WTC11 (cell line): Measurements from ENCODE around the gene LIPN. TPM values are rescaled to one million over a fixed set of nuclear protein-coding genes. Genes with fewer than 3 reads are reported as not detected.

Source experiments
- ATAC-seq: fragments of 200-7000 bp; cut with Tn5 transposase; 2 replicates; pipeline ENCODE4 v1.10.0; 2021; ENCODE audit warnings: mild to moderate bottlenecking, moderate library complexity
- CTCF ChIA-PET: fragments of 300-600 bp; sonication (Branson Sonifier 250); formaldehyde crosslinking; loops from one replicate; lab custom pipeline; 2021; ENCODE audit warnings: antibody characterized with exemption; lab: Charles Lee
- POLR2A ChIA-PET: fragments of 350-600 bp; sonication (Branson Sonifier 250); formaldehyde crosslinking; loops from one replicate; lab custom pipeline; 2021; ENCODE audit warnings: antibody characterized with exemption; lab: Charles Lee
- DNase-seq: peaks from one replicate; pipeline ENCODE4 v3.0.0; 2021; ENCODE audit warnings: low spot score
- H3K27ac Mint-ChIP-seq: 2 replicates; pipeline ENCODE4 v1.8.0; 2021; ENCODE audit warnings: mixed read lengths
- H3K27me3 Mint-ChIP-seq: 2 replicates; pipeline ENCODE4 v1.8.0; 2021; ENCODE audit warnings: low read depth, mild to moderate bottlenecking, moderate library complexity, mixed read lengths
- H3K36me3 Mint-ChIP-seq: 2 replicates; pipeline ENCODE4 v1.8.0; 2021; ENCODE audit warnings: mixed read lengths
- H3K4me1 Mint-ChIP-seq: 2 replicates; pipeline ENCODE4 v1.8.0; 2022; ENCODE audit warnings: mixed read lengths
- H3K4me3 Mint-ChIP-seq: 2 replicates; pipeline ENCODE4 v1.8.0; 2021; ENCODE audit warnings: mild to moderate bottlenecking, moderate library complexity, mixed read lengths
- H3K9me3 Mint-ChIP-seq: 2 replicates; pipeline ENCODE4 v1.8.0; 2021; ENCODE audit warnings: mixed read lengths
- CBFB ChIP-seq: sonication (generic); formaldehyde crosslinking; IDR thresholded peaks from 2 replicates; pipeline ENCODE4 v1.8.1; 2022; ENCODE audit warnings: mild to moderate bottlenecking, low read depth, missing genetic modification reagents
- CREM ChIP-seq: sonication (generic); formaldehyde crosslinking; IDR thresholded peaks from 2 replicates; pipeline ENCODE4 v1.8.1; 2022; ENCODE audit warnings: mild to moderate bottlenecking, missing genetic modification reagents, moderate library complexity
- ELF4 ChIP-seq: sonication (generic); formaldehyde crosslinking; IDR thresholded peaks from 2 replicates; pipeline ENCODE4 v1.8.1; 2022; ENCODE audit warnings: low read depth, mild to moderate bottlenecking, moderate library complexity, missing genetic modification reagents
- ERG ChIP-seq: fragments of 250-450 bp; sonication (Bioruptor Pico); IDR thresholded peaks from 2 replicates; pipeline ENCODE4 v1.8.0; 2021; ENCODE audit warnings: mild to moderate bottlenecking
- ESRRA ChIP-seq: sonication (generic); formaldehyde crosslinking; IDR thresholded peaks from 2 replicates; pipeline ENCODE4 v1.8.1; 2022; ENCODE audit warnings: mild to moderate bottlenecking, missing genetic modification reagents, borderline replicate concordance
- ETV6 ChIP-seq: sonication (generic); formaldehyde crosslinking; IDR thresholded peaks from 2 replicates; pipeline ENCODE4 v1.8.1; 2022; ENCODE audit warnings: mild to moderate bottlenecking, missing genetic modification reagents
- FOXP1 ChIP-seq: sonication (generic); formaldehyde crosslinking; IDR thresholded peaks from 2 replicates; pipeline ENCODE4 v1.8.0; 2022; ENCODE audit warnings: missing genetic modification reagents, mild to moderate bottlenecking, moderate library complexity, borderline replicate concordance
- JUN ChIP-seq: sonication (generic); formaldehyde crosslinking; IDR thresholded peaks from 2 replicates; pipeline ENCODE4 v1.8.0; 2023; ENCODE audit warnings: mild to moderate bottlenecking, missing genetic modification reagents
- KAT7 ChIP-seq: sonication (generic); formaldehyde crosslinking; IDR thresholded peaks from 2 replicates; pipeline ENCODE4 v1.8.1; 2023; ENCODE audit warnings: missing genetic modification reagents, mild to moderate bottlenecking, borderline replicate concordance
- MXD4 ChIP-seq: fragments of 250-450 bp; sonication (Bioruptor Pico); IDR thresholded peaks from 2 replicates; pipeline ENCODE4 v1.8.0; 2021; ENCODE audit warnings: mild to moderate bottlenecking, moderate library complexity, borderline replicate concordance
- NFYB ChIP-seq: sonication (generic); formaldehyde crosslinking; conservative IDR thresholded peaks from 2 replicates; pipeline ENCODE4 v1.8.0; 2022; ENCODE audit warnings: low read depth, missing genetic modification reagents
- NR1H2 ChIP-seq: sonication (generic); formaldehyde crosslinking; IDR thresholded peaks from 2 replicates; pipeline ENCODE4 v1.9.0; 2021; ENCODE audit warnings: mild to moderate bottlenecking, moderate library complexity, missing genetic modification reagents
- RORB ChIP-seq: fragments of 250-450 bp; sonication (Bioruptor Pico); IDR thresholded peaks from 2 replicates; pipeline ENCODE4 v1.9.0; 2021; ENCODE audit warnings: mild to moderate bottlenecking
- SMAD4 ChIP-seq: sonication (generic); formaldehyde crosslinking; IDR thresholded peaks from 2 replicates; pipeline ENCODE4 v1.8.0; 2022; ENCODE audit warnings: mild to moderate bottlenecking, missing genetic modification reagents
- SOX15 ChIP-seq: fragments of 250-450 bp; sonication (Bioruptor Pico); IDR thresholded peaks from 2 replicates; pipeline ENCODE4 v1.9.0; 2021; ENCODE audit warnings: mild to moderate bottlenecking
- TP53 ChIP-seq: sonication (generic); formaldehyde crosslinking; IDR thresholded peaks from 2 replicates; pipeline ENCODE4 v1.8.1; 2023; ENCODE audit warnings: mild to moderate bottlenecking, missing genetic modification reagents
- ZNF121 ChIP-seq: sonication (generic); formaldehyde crosslinking; IDR thresholded peaks from 2 replicates; pipeline ENCODE4 v1.8.0; 2023; ENCODE audit warnings: missing genetic modification reagents
- ZNF138 ChIP-seq: sonication (generic); formaldehyde crosslinking; conservative IDR thresholded peaks from 2 replicates; pipeline ENCODE4 v1.8.1; 2022; ENCODE audit warnings: mild to moderate bottlenecking, moderate library complexity, missing genetic modification reagents
- ZNF219 ChIP-seq: sonication (generic); formaldehyde crosslinking; IDR thresholded peaks from 2 replicates; pipeline ENCODE4 v1.8.0; 2023; ENCODE audit warnings: missing genetic modification reagents, mild to moderate bottlenecking, borderline replicate concordance
- ZNF232 ChIP-seq: sonication (generic); formaldehyde crosslinking; IDR thresholded peaks from 2 replicates; pipeline ENCODE4 v1.8.0; 2022; ENCODE audit warnings: mild to moderate bottlenecking, missing genetic modification reagents
- ZNF532 ChIP-seq: fragments of 250-450 bp; sonication (Bioruptor Pico); IDR thresholded peaks from 2 replicates; pipeline ENCODE4 v1.9.0; 2021; ENCODE audit warnings: mild to moderate bottlenecking, borderline replicate concordance
- total RNA-seq: library from RNA; stranded (reverse); gene quantifications from 3 replicates; pipeline ENCODE4 v1.2.3, GENCODE V29; 2021
- TF ChIP-seq, protein P1 (sequence below): sonication (generic); formaldehyde crosslinking; IDR thresholded peaks from 2 replicates; pipeline ENCODE4 v1.8.1; 2022; ENCODE audit warnings: missing genetic modification reagents, borderline replicate concordance
- TF ChIP-seq, protein P2 (sequence below): fragments of 250-450 bp; sonication (Bioruptor Pico); IDR thresholded peaks from 2 replicates; pipeline ENCODE4 v1.9.0; 2021; ENCODE audit warnings: moderate library complexity, mild to moderate bottlenecking, inconsistent platforms, borderline replicate concordance
- TF ChIP-seq, protein P3 (sequence below): fragments of 200-600 bp; IDR thresholded peaks from 2 replicates; pipeline ENCODE4 v1.8.0; 2022; ENCODE audit warnings: antibody characterized with exemption
- TF ChIP-seq, protein P4 (sequence below): sonication (generic); formaldehyde crosslinking; IDR thresholded peaks from 2 replicates; pipeline ENCODE4 v1.8.1; 2023; ENCODE audit warnings: mild to moderate bottlenecking, missing genetic modification reagents

Gene LIPN
- total RNA-seq, 1 experiment from 2014 or later = not detected

DNA sequence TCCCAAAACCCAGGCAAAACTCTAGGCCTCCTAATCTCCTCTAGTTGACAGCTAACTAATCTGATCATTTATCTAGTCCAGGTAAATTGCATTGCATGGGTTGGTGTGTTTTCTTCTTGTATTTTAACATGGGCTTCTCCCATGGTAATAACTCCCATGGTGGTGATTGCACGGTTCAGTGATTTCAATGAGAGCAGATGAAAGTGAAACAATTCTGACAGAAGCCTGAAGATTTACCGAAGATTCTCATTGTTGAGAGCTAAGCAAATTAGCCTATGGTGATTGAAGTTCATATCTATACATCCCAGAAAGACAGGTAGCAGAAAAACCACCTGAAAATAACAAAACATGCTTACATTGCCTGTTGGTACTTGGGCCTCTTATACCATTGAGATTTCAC, 26.6 kb upstream of the LIPN start:
- DNase-seq = no peak
- POLR2A ChIA-PET = no interaction called here
- peaks cover 13% of the 10 kb centered on the region for H3K4me1 Mint-ChIP-seq
- H3K9me3 Mint-ChIP-seq = no peaks in the 10 kb centered on the region
- no peak overlapping the region for H3K4me3 Mint-ChIP-seq
- peaks cover 15% of the 10 kb centered on the region for H3K27me3 Mint-ChIP-seq
- TF ChIP-seq MXD4 (CRISPR knock-in tag) (no peak), NR1H2 (CRISPR knock-in tag) (no peak), NFYB (CRISPR knock-in tag) (no peak), CREM (CRISPR knock-in tag) (no peak), ZNF232 (CRISPR knock-in tag) (no peak), SOX15 (CRISPR knock-in tag) (no peak), JUN (CRISPR knock-in tag) (no peak), FOXP1 (no peak), ESRRA (no peak), SMAD4 (CRISPR knock-in tag) (no peak), ZNF121 (CRISPR knock-in tag) (no peak), ETV6 (CRISPR knock-in tag) (no peak), CBFB (CRISPR knock-in tag) (no peak), TP53 (CRISPR knock-in tag) (no peak), KAT7 (CRISPR knock-in tag) (no peak), ZNF138 (no peak), ERG (CRISPR knock-in tag) (no peak)
- TF ChIP-seq, protein P1, sequence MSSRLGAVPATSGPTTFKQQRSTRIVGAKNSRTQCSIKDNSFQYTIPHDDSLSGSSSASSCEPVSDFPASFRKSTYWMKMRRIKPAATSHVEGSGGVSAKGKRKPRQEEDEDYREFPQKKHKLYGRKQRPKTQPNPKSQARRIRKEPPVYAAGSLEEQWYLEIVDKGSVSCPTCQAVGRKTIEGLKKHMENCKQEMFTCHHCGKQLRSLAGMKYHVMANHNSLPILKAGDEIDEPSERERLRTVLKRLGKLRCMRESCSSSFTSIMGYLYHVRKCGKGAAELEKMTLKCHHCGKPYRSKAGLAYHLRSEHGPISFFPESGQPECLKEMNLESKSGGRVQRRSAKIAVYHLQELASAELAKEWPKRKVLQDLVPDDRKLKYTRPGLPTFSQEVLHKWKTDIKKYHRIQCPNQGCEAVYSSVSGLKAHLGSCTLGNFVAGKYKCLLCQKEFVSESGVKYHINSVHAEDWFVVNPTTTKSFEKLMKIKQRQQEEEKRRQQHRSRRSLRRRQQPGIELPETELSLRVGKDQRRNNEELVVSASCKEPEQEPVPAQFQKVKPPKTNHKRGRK (CRISPR knock-in tag) = no peak
- TF ChIP-seq, protein P2, sequence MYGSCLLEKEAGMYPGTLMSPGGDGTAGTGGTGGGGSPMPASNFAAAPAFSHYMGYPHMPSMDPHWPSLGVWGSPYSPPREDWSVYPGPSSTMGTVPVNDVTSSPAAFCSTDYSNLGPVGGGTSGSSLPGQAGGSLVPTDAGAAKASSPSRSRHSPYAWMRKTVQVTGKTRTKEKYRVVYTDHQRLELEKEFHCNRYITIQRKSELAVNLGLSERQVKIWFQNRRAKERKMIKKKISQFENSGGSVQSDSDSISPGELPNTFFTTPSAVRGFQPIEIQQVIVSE = no peak
- no peak overlapping the region for H3K27ac Mint-ChIP-seq
- H3K36me3 Mint-ChIP-seq = no peaks in the 10 kb centered on the region
- CTCF ChIA-PET = no interaction called here
- ATAC-seq = no peak

DNA sequence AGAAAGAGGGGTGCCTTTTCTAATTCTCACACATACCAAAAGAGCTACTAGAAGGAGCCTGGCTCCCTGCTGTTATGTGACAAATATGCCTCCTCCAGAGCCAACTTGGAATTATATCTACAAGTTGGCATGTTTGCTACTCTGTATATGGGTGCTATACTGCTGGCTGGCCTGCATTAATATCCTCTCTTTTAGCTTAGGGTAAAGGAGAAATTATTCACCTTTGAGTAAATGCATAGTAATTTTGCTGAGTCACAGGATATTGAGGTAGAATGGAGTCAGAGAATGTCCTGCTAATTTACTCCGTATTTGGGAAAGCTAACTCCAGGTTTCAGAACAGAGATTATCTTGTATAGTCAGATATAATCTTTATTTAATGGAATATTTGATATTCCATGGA, 24.2 kb upstream of the LIPN start:
- peaks cover 12% of the 10 kb centered on the region for H3K27me3 Mint-ChIP-seq
- no peaks in the 10 kb centered on the region for H3K9me3 Mint-ChIP-seq
- H3K36me3 Mint-ChIP-seq = no peaks in the 10 kb centered on the region
- no peak overlapping the region for H3K27ac Mint-ChIP-seq
- ATAC-seq (no peak), DNase-seq (no peak)
- CTCF ChIA-PET = interaction anchor here (0.9 kb wide), 1 partner anchor 153 kb away, joined by 3 read pairs; no protein-coding TSS in a partner anchor
- H3K4me1 Mint-ChIP-seq = peaks cover 13% of the 10 kb centered on the region
- no peak overlapping the region for H3K4me3 Mint-ChIP-seq
- POLR2A ChIA-PET = no interaction called here
- TF ChIP-seq ELF4 (CRISPR knock-in tag) = no peak
- no peak for TF ChIP-seq ZNF219 (CRISPR knock-in tag)
- TF ChIP-seq, protein P3, sequence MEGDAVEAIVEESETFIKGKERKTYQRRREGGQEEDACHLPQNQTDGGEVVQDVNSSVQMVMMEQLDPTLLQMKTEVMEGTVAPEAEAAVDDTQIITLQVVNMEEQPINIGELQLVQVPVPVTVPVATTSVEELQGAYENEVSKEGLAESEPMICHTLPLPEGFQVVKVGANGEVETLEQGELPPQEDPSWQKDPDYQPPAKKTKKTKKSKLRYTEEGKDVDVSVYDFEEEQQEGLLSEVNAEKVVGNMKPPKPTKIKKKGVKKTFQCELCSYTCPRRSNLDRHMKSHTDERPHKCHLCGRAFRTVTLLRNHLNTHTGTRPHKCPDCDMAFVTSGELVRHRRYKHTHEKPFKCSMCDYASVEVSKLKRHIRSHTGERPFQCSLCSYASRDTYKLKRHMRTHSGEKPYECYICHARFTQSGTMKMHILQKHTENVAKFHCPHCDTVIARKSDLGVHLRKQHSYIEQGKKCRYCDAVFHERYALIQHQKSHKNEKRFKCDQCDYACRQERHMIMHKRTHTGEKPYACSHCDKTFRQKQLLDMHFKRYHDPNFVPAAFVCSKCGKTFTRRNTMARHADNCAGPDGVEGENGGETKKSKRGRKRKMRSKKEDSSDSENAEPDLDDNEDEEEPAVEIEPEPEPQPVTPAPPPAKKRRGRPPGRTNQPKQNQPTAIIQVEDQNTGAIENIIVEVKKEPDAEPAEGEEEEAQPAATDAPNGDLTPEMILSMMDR = no peak
- no peak for TF ChIP-seq SMAD4 (CRISPR knock-in tag)
- TF ChIP-seq, protein P4, sequence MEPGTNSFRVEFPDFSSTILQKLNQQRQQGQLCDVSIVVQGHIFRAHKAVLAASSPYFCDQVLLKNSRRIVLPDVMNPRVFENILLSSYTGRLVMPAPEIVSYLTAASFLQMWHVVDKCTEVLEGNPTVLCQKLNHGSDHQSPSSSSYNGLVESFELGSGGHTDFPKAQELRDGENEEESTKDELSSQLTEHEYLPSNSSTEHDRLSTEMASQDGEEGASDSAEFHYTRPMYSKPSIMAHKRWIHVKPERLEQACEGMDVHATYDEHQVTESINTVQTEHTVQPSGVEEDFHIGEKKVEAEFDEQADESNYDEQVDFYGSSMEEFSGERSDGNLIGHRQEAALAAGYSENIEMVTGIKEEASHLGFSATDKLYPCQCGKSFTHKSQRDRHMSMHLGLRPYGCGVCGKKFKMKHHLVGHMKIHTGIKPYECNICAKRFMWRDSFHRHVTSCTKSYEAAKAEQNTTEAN (CRISPR knock-in tag) = no peak
- no peak for TF ChIP-seq ZNF532 (CRISPR knock-in tag)
- TF ChIP-seq ETV6 (CRISPR knock-in tag) = no peak
- TF ChIP-seq RORB (CRISPR knock-in tag) = no peak
- no peak for TF ChIP-seq MXD4 (CRISPR knock-in tag)
- no peak for TF ChIP-seq TP53 (CRISPR knock-in tag)
- TF ChIP-seq, protein P1 (CRISPR knock-in tag) = no peak
